ENCODE measurements around the gene CALN1. TPM values are rescaled to one million over a fixed set of nuclear protein-coding genes. Genes with fewer than 3 reads are reported as not detected.

Gene CALN1
- total RNA-seq, 1 donor from 2014 or later, result not detected

DNA sequence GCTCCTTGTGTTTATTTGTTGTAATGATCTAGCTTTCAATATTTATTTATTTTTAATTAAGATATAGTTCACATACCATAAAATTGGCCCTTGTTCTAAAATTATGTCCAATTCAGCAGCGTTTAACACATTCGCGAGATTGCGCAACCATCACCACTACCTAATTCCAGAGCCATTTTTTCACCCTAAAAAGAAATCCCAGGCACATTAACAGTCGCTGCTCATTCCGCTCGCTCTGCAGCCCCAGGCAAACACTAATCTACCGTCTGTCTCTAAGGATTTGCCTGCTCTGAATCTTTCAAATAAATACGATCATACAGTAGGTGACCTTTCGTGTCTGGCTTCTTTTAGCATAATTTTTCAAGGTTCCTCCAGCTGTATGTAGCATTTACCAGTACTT, 616.7 kb downstream of the CALN1 start:
- no peak overlapping the region for H3K4me3 ChIP-seq (ENCODE audit: low read depth, low read length)
- no peak for DNase-seq (ENCODE audit: low read depth)
- no peak for TF ChIP-seq CTCF (conservative IDR thresholded peaks at IDR 0.05; ENCODE audit: low read depth, low read length)

DNA sequence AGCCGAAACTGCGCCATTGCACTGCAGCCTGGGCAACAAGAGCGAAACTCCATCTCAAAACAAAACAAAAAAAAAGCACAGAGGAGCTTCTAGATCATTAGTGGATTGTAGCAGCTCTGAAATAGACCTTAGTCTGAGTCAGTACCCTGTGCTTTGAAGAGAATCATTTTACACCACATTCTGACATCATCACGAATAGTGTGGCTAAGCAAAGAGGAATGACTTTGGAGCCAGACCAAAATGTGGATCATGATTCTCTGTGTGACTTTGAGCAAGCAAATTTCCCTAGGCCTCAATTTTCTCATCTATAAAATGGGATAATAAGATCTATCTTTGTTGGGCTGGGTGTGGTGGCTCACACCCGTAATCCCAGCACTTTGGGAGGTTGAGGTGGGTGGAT, 618.9 kb downstream of the CALN1 start:
- H3K4me3 ChIP-seq (ENCODE audit: low read depth, low read length), result no peak overlapping the region
- no peak for TF ChIP-seq CTCF (conservative IDR thresholded peaks at IDR 0.05; ENCODE audit: low read depth, low read length)
- DNase-seq (ENCODE audit: low read depth), result no peak

DNA sequence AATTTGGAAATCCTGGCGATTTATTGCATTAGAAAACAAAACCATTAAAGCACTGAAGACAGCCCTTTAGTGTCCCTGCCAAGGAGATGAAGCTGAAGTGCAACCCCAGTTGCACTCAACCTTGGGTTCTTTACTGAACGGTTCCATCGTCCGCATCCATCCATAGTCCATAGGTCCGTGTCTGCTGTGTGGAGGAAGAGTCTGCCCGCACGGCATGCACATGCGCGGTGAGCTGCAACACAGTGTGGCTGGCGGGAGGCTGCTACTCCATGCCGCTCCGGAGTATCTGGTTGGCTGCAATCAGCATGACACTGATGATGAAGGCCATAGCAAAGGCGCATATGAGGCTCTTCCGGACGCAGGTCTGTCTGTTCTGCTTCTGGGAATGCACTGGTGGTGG, 624.6 kb downstream of the CALN1 start:
- H3K4me3 ChIP-seq (ENCODE audit: low read depth, low read length), result no peak overlapping the region
- DNase-seq (ENCODE audit: low read depth), result no peak
- TF ChIP-seq CTCF (conservative IDR thresholded peaks at IDR 0.05; ENCODE audit: low read depth, low read length), result no peak

DNA sequence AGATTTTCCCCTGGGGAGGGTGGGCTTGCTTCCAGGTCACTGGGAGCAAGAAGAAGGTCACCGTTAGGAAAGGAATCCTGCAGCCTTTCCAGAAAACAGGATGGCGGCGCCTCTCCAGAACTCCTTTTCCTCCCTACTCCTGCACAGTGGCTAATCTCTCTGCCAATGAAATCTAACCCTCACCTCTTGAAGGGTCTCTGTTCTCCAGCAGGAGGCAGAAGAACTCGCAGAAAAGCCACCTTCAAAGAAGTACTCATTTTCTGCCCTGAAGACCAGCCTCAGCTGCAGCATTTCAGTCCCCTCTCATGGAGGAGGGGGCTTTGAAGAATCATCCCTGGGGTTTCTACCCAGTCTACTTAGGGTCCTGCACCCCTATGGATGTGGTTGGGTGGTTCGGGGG, 626.9 kb downstream of the CALN1 start:
- H3K4me3 ChIP-seq (ENCODE audit: low read depth, low read length), result no peak overlapping the region
- no peak for TF ChIP-seq CTCF (conservative IDR thresholded peaks at IDR 0.05; ENCODE audit: low read depth, low read length)
- no peak for DNase-seq (ENCODE audit: low read depth)

- DNase-seq (ENCODE audit: low read depth), result no peak
- no peak overlapping the region for H3K4me3 ChIP-seq (ENCODE audit: low read depth, low read length)
- TF ChIP-seq CTCF (conservative IDR thresholded peaks at IDR 0.05; ENCODE audit: low read depth, low read length), result no peak
Measured at GRCh38 chr7:71784781-71785180, 627.4 kb downstream of the CALN1 start.

DNA sequence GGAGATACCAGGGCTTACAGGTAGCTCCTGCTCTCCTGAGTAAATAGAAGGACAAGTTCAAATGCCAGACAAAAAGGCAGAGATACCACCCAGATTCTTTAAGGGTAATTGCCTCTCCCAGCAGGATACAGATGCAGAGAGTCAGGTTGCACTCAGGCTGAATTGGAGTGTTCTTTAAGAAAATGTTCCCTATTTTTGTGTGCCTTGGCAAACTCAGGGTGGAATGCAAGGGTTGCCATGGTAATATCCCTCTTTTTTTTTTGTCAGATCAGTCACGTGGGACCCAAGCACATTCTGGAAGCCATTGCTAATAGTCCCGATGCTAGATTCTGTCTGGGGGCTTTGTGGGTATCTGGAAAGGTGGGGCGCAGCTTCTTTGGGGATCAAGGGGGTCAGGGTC, 628.0 kb downstream of the CALN1 start:
- no peak overlapping the region for H3K4me3 ChIP-seq (ENCODE audit: low read depth, low read length)
- no peak for TF ChIP-seq CTCF (conservative IDR thresholded peaks at IDR 0.05; ENCODE audit: low read depth, low read length)
- DNase-seq (ENCODE audit: low read depth), result no peak

- H3K4me3 ChIP-seq (ENCODE audit: low read depth, low read length), result no peak overlapping the region
- no peak for TF ChIP-seq CTCF (conservative IDR thresholded peaks at IDR 0.05; ENCODE audit: low read depth, low read length)
Measured at GRCh38 chr7:71783779-71784178, 628.4 kb downstream of the CALN1 start.

More at GRCh38 chr7:71783779-71784178, 628.4 kb downstream of the CALN1 start:
- DNase-seq (ENCODE audit: low read depth), result no peak

Data from epithelial cell of proximal tubule (primary cell).